EH (cell line): ENCODE measurements around the gene CD74.

ENCODE experiments used
- DNase-seq: peaks from one replicate; pipeline ENCODE4 v3.0.0-alpha.2; 2015; ENCODE audit warnings: low read depth

The CD74 gene

GRCh38 chr5:150396267-150396666, 16.4 kb downstream of the CD74 start:
- DNase-seq: no peak

- DNase-seq: no peak
Observed at GRCh38 chr5:150395688-150395975, 17.1 kb downstream of the CD74 start.

- no peak for DNase-seq
Observed at GRCh38 chr5:150394912-150395687, 17.6 kb downstream of the CD74 start.

- DNase-seq: peak; percentile 68
Observed at GRCh38 chr5:150394131-150394530, 18.6 kb downstream of the CD74 start.

- DNase-seq: no peak
Observed at GRCh38 chr5:150393096-150393645, 19.5 kb downstream of the CD74 start.

GRCh38 chr5:150392680-150393079, 20.0 kb downstream of the CD74 start:
- no peak for DNase-seq

- DNase-seq: no peak
Observed at GRCh38 chr5:150391986-150392385, 20.7 kb downstream of the CD74 start.

GRCh38 chr5:150391064-150391834, 21.5 kb downstream of the CD74 start:
- DNase-seq: no peak

- DNase-seq: no peak
Observed at GRCh38 chr5:150389531-150390266, 23.0 kb downstream of the CD74 start.

- DNase-seq: no peak
Observed at GRCh38 chr5:150386024-150386855, 26.5 kb downstream of the CD74 start.

- no peak for DNase-seq
Observed at GRCh38 chr5:150384701-150385100, 28.0 kb downstream of the CD74 start.

- peak; percentile 99 for DNase-seq
Observed at GRCh38 chr5:150377964-150378694, 34.6 kb downstream of the CD74 start.

GRCh38 chr5:150376799-150377771, 35.6 kb downstream of the CD74 start:
- peak; percentile 92 for DNase-seq

GRCh38 chr5:150374651-150375050, 38.1 kb downstream of the CD74 start:
- no peak for DNase-seq

- DNase-seq: no peak
Observed at GRCh38 chr5:150372639-150373038, 40.1 kb downstream of the CD74 start.

GRCh38 chr5:150368526-150368925, 44.2 kb downstream of the CD74 start:
- no peak for DNase-seq

- DNase-seq: no peak
Observed at GRCh38 chr5:150364004-150364403, 48.7 kb downstream of the CD74 start.

- DNase-seq: no peak
Observed at GRCh38 chr5:150363185-150363584, 49.5 kb downstream of the CD74 start.

GRCh38 chr5:150361301-150361700, 51.4 kb downstream of the CD74 start:
- DNase-seq: no peak
